Stomach (tissue), 4 donors: Measurements from ENCODE around the gene DPF1.

ENCODE experiments used
- POLR2A ChIP-seq, 4 donors: fragments of 450-650 bp; IDR thresholded peaks; one replicate each; pipeline ENCODE4 v1.6.1; 2016; ENCODE audit warnings: antibody characterized with exemption in 4 of 4, control low read depth in 2 of 4, mild to moderate bottlenecking in 1 of 4, moderate library complexity in 1 of 4
- TF ChIP-seq, protein P1 (sequence below), 7 experiments: fragments of 450-650 bp in 4 of 7; fragments of 200-600 bp in 3 of 7; sonication (generic) in 3 of 7; IDR thresholded peaks; one replicate each; pipeline ENCODE4 v1.5.1; 2016 to 2019; ENCODE audit warnings: antibody characterized with exemption in 7 of 7, control low read depth in 2 of 7, mild to moderate bottlenecking in 1 of 7

DNA sequence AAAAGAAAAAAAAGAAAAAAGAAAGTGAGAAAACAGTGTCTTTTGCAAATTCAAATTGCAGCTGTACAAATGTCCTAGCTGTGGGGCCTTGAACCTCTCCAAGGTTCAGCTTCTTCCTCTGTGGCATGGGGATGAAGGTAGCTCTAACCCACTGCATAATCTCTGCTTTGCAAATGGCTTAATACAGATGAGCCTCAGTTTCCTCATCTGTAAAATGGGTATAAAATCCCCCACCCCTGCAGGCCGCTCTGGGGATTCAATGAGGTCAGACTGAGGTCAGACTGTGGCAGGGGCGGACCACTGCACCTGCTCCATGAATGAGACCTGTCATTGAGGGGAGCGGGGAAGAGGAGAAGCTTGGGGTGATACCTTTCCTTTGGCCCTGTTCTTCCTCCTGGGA, 5.8 kb downstream of the DPF1 start:
- TF ChIP-seq, protein P1, sequence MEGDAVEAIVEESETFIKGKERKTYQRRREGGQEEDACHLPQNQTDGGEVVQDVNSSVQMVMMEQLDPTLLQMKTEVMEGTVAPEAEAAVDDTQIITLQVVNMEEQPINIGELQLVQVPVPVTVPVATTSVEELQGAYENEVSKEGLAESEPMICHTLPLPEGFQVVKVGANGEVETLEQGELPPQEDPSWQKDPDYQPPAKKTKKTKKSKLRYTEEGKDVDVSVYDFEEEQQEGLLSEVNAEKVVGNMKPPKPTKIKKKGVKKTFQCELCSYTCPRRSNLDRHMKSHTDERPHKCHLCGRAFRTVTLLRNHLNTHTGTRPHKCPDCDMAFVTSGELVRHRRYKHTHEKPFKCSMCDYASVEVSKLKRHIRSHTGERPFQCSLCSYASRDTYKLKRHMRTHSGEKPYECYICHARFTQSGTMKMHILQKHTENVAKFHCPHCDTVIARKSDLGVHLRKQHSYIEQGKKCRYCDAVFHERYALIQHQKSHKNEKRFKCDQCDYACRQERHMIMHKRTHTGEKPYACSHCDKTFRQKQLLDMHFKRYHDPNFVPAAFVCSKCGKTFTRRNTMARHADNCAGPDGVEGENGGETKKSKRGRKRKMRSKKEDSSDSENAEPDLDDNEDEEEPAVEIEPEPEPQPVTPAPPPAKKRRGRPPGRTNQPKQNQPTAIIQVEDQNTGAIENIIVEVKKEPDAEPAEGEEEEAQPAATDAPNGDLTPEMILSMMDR (IDR thresholded peaks at IDR 0.05), result no peak
- TF ChIP-seq POLR2A (IDR thresholded peaks at IDR 0.05), result no peak
